Measurements from ENCODE around the gene MIS18A.

GRCh38 chr21:32239551-32239950, 39.3 kb downstream of the MIS18A start:
- TF ChIP-seq POLR2AphosphoS5 (IDR thresholded peaks at IDR 0.05) (no peak), CTCF (IDR thresholded peaks at IDR 0.05) (no peak), POLR2A (IDR thresholded peaks at IDR 0.05) (no peak)
